GM23338 (cell line): Measurements from ENCODE around the gene CSNK1E. TPM values are rescaled to one million over a fixed set of nuclear protein-coding genes. Genes with fewer than 3 reads are reported as not detected.

Experiments
- ATAC-seq: fragments of 200-7000 bp; cut with Tn5 transposase; 3 replicates; pipeline ENCODE4 v1.9.1; 2020
- DNase-seq: peaks from one replicate; pipeline ENCODE4 v3.0.0-alpha.2; 2015; ENCODE audit warnings: low spot score
- H2AFZ ChIP-seq: fragments of 200-600 bp; sonication (generic); 2 replicates; pipeline ENCODE4 v1.8.0; 2016; ENCODE audit warnings: antibody characterized with exemption, mild to moderate bottlenecking, moderate library complexity
- H3F3A ChIP-seq: fragments of 200-600 bp; sonication (generic); replicated peaks from 2 replicates; pipeline ENCODE4 v1.8.0; 2017; ENCODE audit warnings: antibody characterized with exemption, mixed run types, low read depth
- H3K27ac ChIP-seq: fragments of 200-600 bp; sonication (generic); 2 replicates; pipeline ENCODE4 v1.6.1; 2016; ENCODE audit warnings: low read depth
- H3K27me3 ChIP-seq: fragments of 200-600 bp; sonication (generic); 2 replicates; pipeline ENCODE4 v1.8.0; 2016; ENCODE audit warnings: mild to moderate bottlenecking, mixed run types, moderate library complexity; ENCODE audit not compliant: insufficient read depth
- H3K36me3 ChIP-seq: fragments of 200-600 bp; sonication (generic); 2 replicates; pipeline ENCODE4 v1.8.0; 2016; ENCODE audit warnings: mild to moderate bottlenecking; ENCODE audit not compliant: insufficient read depth
- H3K4me1 ChIP-seq: fragments of 200-600 bp; sonication (generic); 2 replicates; pipeline ENCODE4 v1.8.0; 2016; ENCODE audit warnings: mild to moderate bottlenecking, moderate library complexity; ENCODE audit not compliant: insufficient read depth
- H3K4me2 ChIP-seq: fragments of 200-600 bp; sonication (generic); 2 replicates; pipeline ENCODE4 v1.7.1; 2017; ENCODE audit warnings: mixed run types
- H3K4me3 ChIP-seq: fragments of 200-600 bp; sonication (generic); 2 replicates; pipeline ENCODE4 v1.6.1; 2016; ENCODE audit warnings: mixed run types
- H3K79me2 ChIP-seq: fragments of 200-600 bp; sonication (generic); replicated peaks from 2 replicates; pipeline ENCODE4 v1.8.0; 2017; ENCODE audit warnings: mild to moderate bottlenecking; ENCODE audit not compliant: insufficient read depth
- H3K9me2 ChIP-seq: fragments of 200-600 bp; sonication (generic); 2 replicates; pipeline ENCODE4 v1.8.0; 2017; ENCODE audit not compliant: insufficient read depth
- H4K20me1 ChIP-seq: fragments of 200-600 bp; sonication (generic); replicated peaks from 2 replicates; pipeline ENCODE4 v1.8.0; 2017; ENCODE audit warnings: mild to moderate bottlenecking; ENCODE audit not compliant: insufficient read depth
- H3K27ac Mint-ChIP-seq: 2 replicates; pipeline ENCODE4 v1.8.0; 2020; ENCODE audit warnings: inconsistent platforms, mild to moderate bottlenecking, moderate library complexity, mixed read lengths
- H3K27me3 Mint-ChIP-seq: 3 replicates; pipeline ENCODE4 v1.8.0; 2022; ENCODE audit warnings: low read depth, mild to moderate bottlenecking, moderate library complexity, mixed read lengths, inconsistent platforms; ENCODE audit not compliant: insufficient read depth, poor library complexity
- H3K36me3 Mint-ChIP-seq: 3 replicates; pipeline ENCODE4 v1.8.0; 2021; ENCODE audit warnings: low read depth, mild to moderate bottlenecking, inconsistent platforms, moderate library complexity, mixed read lengths
- H3K4me1 Mint-ChIP-seq: 3 replicates; pipeline ENCODE4 v1.8.0; 2020; ENCODE audit warnings: mild to moderate bottlenecking, inconsistent platforms, mixed read lengths
- H3K4me3 Mint-ChIP-seq: 3 replicates; pipeline ENCODE4 v1.8.0; 2021; ENCODE audit warnings: moderate library complexity, mild to moderate bottlenecking, inconsistent platforms, mixed read lengths
- H3K9me3 Mint-ChIP-seq: 3 replicates; pipeline ENCODE4 v1.8.0; 2020; ENCODE audit warnings: moderate library complexity, mild to moderate bottlenecking, inconsistent platforms, mixed read lengths
- CREB1 ChIP-seq: fragments of 250-450 bp; sonication (Bioruptor Pico); IDR thresholded peaks from 2 replicates; pipeline ENCODE4 v1.5.0; 2020; ENCODE audit warnings: low read depth, mild to moderate bottlenecking, moderate library complexity
- EZH2 ChIP-seq: fragments of 200-600 bp; sonication (generic); IDR thresholded peaks from one replicate; pipeline ENCODE4 v1.8.0; 2017; ENCODE audit warnings: antibody characterized with exemption, mild to moderate bottlenecking, low read depth; ENCODE audit not compliant: unreplicated experiment
- EZH2phosphoT487 ChIP-seq: fragments of 200-600 bp; sonication (generic); IDR thresholded peaks from one replicate; pipeline ENCODE4 v1.8.1; 2018; ENCODE audit warnings: antibody characterized with exemption; ENCODE audit not compliant: unreplicated experiment
- NANOG ChIP-seq: IDR thresholded peaks from 2 replicates; pipeline ENCODE4 v1.6.1; 2016; ENCODE audit warnings: antibody characterized with exemption, borderline replicate concordance
- POLR2AphosphoS5 ChIP-seq: IDR thresholded peaks from 2 replicates; pipeline ENCODE4 v1.6.1; 2016; ENCODE audit warnings: antibody characterized with exemption, low read depth
- REST ChIP-seq: IDR thresholded peaks from one replicate; pipeline ENCODE4 v1.6.1; 2018; ENCODE audit warnings: antibody characterized with exemption; ENCODE audit not compliant: unreplicated experiment
- STAT1 ChIP-seq: IDR thresholded peaks from one replicate; pipeline ENCODE4 v1.6.1; 2016; ENCODE audit warnings: antibody characterized with exemption; ENCODE audit not compliant: unreplicated experiment
- ZNF114 ChIP-seq: fragments of 250-450 bp; sonication (Bioruptor Pico); IDR thresholded peaks from 2 replicates; pipeline ENCODE4 v1.5.0; 2020; ENCODE audit warnings: mild to moderate bottlenecking, moderate library complexity
- ZNF331 ChIP-seq: fragments of 250-450 bp; sonication (Bioruptor Pico); IDR thresholded peaks from 2 replicates; pipeline ENCODE4 v1.5.0; 2020; ENCODE audit warnings: low read depth, mild to moderate bottlenecking, moderate library complexity
- polyA plus RNA-seq: library from polyadenylated mRNA; unstranded; fragments of >200 nt; fragmentation: Nextera tagmentation; extraction: Ambion mirVana; gene quantifications from 2 replicates; pipeline ENCODE4 v1.2.1, GENCODE V29; 2016
- total RNA-seq: library from RNA; depleted of rRNA; stranded (reverse); fragments of >200 nt; shearing (Covaris generic); gene quantifications from 2 replicates; pipeline ENCODE4 v1.2.3, GENCODE V29; 2014
- TF ChIP-seq, protein P1 (sequence below), 2 experiments: fragments of 200-600 bp in 1 of 2; sonication (generic) in 1 of 2; conservative IDR thresholded peaks; 2 replicates each; pipeline versions ENCODE4 v1.5.1 to v1.6.1; 2016 to 2017; ENCODE audit warnings: antibody characterized with exemption in 2 of 2, low read depth in 2 of 2, mild to moderate bottlenecking in 2 of 2, moderate library complexity in 1 of 2
- TF ChIP-seq, protein P2 (sequence below): IDR thresholded peaks from 2 replicates; pipeline ENCODE4 v1.6.1; 2016; ENCODE audit warnings: antibody characterized with exemption

The CSNK1E gene
- total and polyA plus RNA-seq, 2 experiments from 2014 or later, result 180 to 259 TPM

GRCh38 chr22:38271101-38271500 lies 46.1 kb downstream of the CSNK1E start:
- Histone ChIP-seq H3K9me2 (no peaks in the 10 kb centered on the region), H3K36me3 (no peaks in the 10 kb centered on the region), H3K4me3 (peak overlapping the region; percentile 75; the same call in 1 of the 2 replicates), H3F3A (peaks cover 19% of the 10 kb centered on the region), H3K27me3 (peaks cover 9% of the 10 kb centered on the region; the same call in 1 of the 2 replicates), H2AFZ (no peak overlapping the region), H3K4me2 (peak overlapping the region; percentile 95), H3K79me2 (peaks cover 64% of the 10 kb centered on the region), H3K4me1 (peaks cover 24% of the 10 kb centered on the region), H3K27ac (no peak overlapping the region), H4K20me1 (peaks cover 44% of the 10 kb centered on the region)
- peaks cover 24% of the 10 kb centered on the region for H3K27me3 Mint-ChIP-seq
- H3K4me1 Mint-ChIP-seq, result peaks cover 46% of the 10 kb centered on the region
- DNase-seq, result no peak
- no peak overlapping the region for H3K27ac Mint-ChIP-seq
- no peak for ATAC-seq
- H3K36me3 Mint-ChIP-seq, result 0 out of 3 replicates have a peak, but pooled peaks cover 2% of the 10 kb centered on the region
- TF ChIP-seq EZH2phosphoT487 (no peak), REST (no peak)
- H3K4me3 Mint-ChIP-seq, result peak overlapping the region; percentile 92
- no peaks in the 10 kb centered on the region for H3K9me3 Mint-ChIP-seq

DNA sequence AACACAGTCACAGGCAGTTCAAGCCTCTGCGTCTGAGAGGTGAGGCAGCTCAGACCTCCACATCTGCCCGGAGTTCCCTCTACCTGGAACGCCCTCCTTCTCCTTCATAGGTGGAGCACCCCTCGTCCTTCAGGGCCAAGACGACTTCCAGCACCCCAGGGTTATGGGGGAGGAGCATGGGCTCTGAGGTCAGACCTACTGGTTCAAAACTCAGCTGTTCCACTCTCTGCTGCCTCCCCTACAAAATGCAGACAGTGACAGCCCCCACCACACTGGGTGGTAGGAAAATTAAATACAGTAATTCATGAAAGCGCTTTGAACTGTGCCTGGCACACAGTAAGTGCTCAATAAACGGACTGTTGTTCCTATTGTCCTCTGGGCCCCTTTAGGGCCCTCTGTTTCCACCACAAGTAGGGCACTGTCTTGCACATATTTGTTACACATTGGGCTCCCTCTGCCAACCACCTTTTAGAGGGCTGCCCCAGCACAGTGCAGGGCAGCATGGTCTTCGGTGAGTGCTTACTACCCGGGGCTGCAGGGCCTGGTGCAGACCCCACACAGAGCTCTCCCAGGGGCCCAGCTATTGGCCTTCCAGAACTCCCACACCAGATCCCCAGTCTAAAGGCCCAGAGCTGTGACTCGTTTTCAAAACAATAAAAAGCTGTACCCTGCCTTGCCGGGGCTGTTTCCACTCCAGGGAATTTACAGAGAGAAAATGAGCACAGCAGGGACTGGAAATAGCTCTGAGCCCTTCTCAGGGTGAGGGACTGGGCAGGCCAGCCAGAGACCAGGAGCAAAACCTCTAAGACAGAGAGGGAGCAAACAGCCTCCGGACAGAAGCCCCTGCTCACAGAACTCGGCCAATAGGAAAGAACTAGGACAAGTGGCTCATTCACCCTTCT lies 46.9 kb downstream of the CSNK1E start:
- H3F3A ChIP-seq, result peaks cover 19% of the 10 kb centered on the region
- Mint-ChIP-seq H3K9me3 (no peaks in the 10 kb centered on the region), H3K27ac (no peak overlapping the region), H3K4me3 (peak overlapping the region; percentile 27; the same call in 1 of the 3 replicates), H3K4me1 (peaks cover 45% of the 10 kb centered on the region), H3K36me3 (0 out of 3 replicates have a peak, but pooled peaks cover 3% of the 10 kb centered on the region), H3K27me3 (peaks cover 24% of the 10 kb centered on the region)
- peaks cover 72% of the 10 kb centered on the region for H3K79me2 ChIP-seq
- no peak overlapping the region for H2AFZ ChIP-seq
- peaks cover 44% of the 10 kb centered on the region for H4K20me1 ChIP-seq
- H3K36me3 ChIP-seq, result no peaks in the 10 kb centered on the region
- ATAC-seq (no peak), DNase-seq (no peak)
- H3K4me3 ChIP-seq, result no peak overlapping the region
- peak overlapping the region; percentile 95; the same call in 1 of the 2 replicates for H3K4me2 ChIP-seq
- H3K27me3 ChIP-seq, result peaks cover 9% of the 10 kb centered on the region; the same call in 1 of the 2 replicates
- H3K4me1 ChIP-seq, result peaks cover 29% of the 10 kb centered on the region
- no peak overlapping the region for H3K27ac ChIP-seq
- no peaks in the 10 kb centered on the region for H3K9me2 ChIP-seq
- no peak for TF ChIP-seq REST
- no peak for TF ChIP-seq POLR2AphosphoS5
- no peak for TF ChIP-seq EZH2phosphoT487
- no peak for TF ChIP-seq STAT1
- no peak for TF ChIP-seq ZNF114 (CRISPR knock-in tag)
- no peak for TF ChIP-seq NANOG
- TF ChIP-seq, protein P1, sequence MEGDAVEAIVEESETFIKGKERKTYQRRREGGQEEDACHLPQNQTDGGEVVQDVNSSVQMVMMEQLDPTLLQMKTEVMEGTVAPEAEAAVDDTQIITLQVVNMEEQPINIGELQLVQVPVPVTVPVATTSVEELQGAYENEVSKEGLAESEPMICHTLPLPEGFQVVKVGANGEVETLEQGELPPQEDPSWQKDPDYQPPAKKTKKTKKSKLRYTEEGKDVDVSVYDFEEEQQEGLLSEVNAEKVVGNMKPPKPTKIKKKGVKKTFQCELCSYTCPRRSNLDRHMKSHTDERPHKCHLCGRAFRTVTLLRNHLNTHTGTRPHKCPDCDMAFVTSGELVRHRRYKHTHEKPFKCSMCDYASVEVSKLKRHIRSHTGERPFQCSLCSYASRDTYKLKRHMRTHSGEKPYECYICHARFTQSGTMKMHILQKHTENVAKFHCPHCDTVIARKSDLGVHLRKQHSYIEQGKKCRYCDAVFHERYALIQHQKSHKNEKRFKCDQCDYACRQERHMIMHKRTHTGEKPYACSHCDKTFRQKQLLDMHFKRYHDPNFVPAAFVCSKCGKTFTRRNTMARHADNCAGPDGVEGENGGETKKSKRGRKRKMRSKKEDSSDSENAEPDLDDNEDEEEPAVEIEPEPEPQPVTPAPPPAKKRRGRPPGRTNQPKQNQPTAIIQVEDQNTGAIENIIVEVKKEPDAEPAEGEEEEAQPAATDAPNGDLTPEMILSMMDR (conservative IDR thresholded peaks at IDR 0.05; ENCODE audit: low read depth in 2 of 2), result no peak
- no peak for TF ChIP-seq ZNF331 (CRISPR knock-in tag)
- no peak for TF ChIP-seq EZH2
- TF ChIP-seq, protein P2, sequence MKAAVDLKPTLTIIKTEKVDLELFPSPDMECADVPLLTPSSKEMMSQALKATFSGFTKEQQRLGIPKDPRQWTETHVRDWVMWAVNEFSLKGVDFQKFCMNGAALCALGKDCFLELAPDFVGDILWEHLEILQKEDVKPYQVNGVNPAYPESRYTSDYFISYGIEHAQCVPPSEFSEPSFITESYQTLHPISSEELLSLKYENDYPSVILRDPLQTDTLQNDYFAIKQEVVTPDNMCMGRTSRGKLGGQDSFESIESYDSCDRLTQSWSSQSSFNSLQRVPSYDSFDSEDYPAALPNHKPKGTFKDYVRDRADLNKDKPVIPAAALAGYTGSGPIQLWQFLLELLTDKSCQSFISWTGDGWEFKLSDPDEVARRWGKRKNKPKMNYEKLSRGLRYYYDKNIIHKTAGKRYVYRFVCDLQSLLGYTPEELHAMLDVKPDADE, result no peak
- TF ChIP-seq CREB1 (CRISPR knock-in tag), result no peak
